Mammary epithelial cell (primary cell): Measurements from ENCODE around the gene MBIP.

Experiments
- CTCF ChIP-seq, 2 donors: IDR thresholded peaks in 1 of 2; conservative IDR thresholded peaks in 1 of 2; 2 replicates each; pipeline ENCODE4 v1.5.1; 2011 to 2012; ENCODE audit warnings: inconsistent platforms in 2 of 2, low read length in 2 of 2, mild to moderate bottlenecking in 2 of 2, control low read depth in 1 of 2, low read depth in 1 of 2; ENCODE audit not compliant: insufficient read depth in 1 of 2; ENCODE audit errors: extremely low read depth in 1 of 2
- EZH2 ChIP-seq: IDR thresholded peaks from 2 replicates; pipeline ENCODE4 v1.6.1; 2012; ENCODE audit warnings: low read length, inconsistent platforms, borderline replicate concordance

- TF ChIP-seq CTCF (conservative IDR thresholded peaks at IDR 0.05 in 1 of 2, IDR thresholded peaks at IDR 0.05 in 1 of 2; ENCODE audit: extremely low read depth in 1 of 2, insufficient read depth in 1 of 2, low read depth in 1 of 2, low read length in 2 of 2) (no peak), EZH2 (no peak)
These were observed 12.7 kb upstream of the MBIP start for GRCh38 chr14:36333119-36333518.
